ENCODE measurements around the gene PAX5.

- TF ChIP-seq CTCF (IDR thresholded peaks at IDR 0.05; ENCODE audit: low read depth, low read length, poor library complexity, severe bottlenecking) (no peak), EZH2phosphoT487 (IDR thresholded peaks at IDR 0.05; ENCODE audit: borderline replicate concordance, low read length) (no peak)
Measured at GRCh38 chr9:37060833-37061232, 26.8 kb upstream of the PAX5 start.

Measured in DOHH2 (cell line).